HG02970 (cell line): Measurements from ENCODE around the gene CDC42EP3.

Experiments used
- ATAC-seq: cut with Tn5 transposase; IDR thresholded peaks from one replicate; pipeline ENCODE4 v1.9.1; 2021; ENCODE audit warnings: mild to moderate bottlenecking, moderate library complexity, moderate number of reproducible peaks; ENCODE audit not compliant: unreplicated experiment, low FRiP score

CDC42EP3 gene

DNA sequence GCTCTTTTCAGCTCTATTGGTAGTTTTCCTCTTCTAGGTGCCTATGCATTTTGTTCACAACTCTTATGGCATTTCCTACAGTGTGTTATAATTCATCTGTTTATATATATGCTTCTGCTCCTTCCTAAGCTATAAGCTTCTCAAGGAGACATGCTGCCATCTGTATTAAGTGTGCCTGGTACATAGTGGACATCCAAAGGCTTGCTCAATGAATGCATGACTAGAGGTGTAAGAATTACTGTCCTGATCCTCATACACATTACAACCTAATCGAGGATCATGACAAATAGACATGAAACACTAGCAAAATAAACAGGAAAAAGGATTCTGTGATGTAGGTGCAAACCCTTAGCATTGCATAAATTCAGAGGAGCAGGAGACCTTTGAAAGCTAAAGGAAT is 50.2 kb downstream of the CDC42EP3 start:
- ATAC-seq: no peak

DNA sequence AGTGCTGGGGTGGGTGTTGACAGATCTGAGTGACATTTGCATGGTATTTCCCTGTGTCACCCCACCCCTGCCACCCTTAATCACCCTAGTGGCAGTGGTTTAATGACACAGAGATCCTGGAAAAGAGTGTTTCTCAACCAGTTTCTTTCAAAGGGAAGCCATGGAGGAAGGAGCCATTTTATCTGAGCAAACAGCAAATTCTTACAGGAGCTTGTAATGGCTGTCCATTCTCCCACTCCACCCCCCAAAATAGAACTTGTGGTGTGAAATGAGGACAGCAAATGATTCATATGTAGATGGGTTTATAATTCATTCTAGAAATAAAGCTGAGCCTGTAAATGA is 51.5 kb downstream of the CDC42EP3 start:
- ATAC-seq: no peak

DNA sequence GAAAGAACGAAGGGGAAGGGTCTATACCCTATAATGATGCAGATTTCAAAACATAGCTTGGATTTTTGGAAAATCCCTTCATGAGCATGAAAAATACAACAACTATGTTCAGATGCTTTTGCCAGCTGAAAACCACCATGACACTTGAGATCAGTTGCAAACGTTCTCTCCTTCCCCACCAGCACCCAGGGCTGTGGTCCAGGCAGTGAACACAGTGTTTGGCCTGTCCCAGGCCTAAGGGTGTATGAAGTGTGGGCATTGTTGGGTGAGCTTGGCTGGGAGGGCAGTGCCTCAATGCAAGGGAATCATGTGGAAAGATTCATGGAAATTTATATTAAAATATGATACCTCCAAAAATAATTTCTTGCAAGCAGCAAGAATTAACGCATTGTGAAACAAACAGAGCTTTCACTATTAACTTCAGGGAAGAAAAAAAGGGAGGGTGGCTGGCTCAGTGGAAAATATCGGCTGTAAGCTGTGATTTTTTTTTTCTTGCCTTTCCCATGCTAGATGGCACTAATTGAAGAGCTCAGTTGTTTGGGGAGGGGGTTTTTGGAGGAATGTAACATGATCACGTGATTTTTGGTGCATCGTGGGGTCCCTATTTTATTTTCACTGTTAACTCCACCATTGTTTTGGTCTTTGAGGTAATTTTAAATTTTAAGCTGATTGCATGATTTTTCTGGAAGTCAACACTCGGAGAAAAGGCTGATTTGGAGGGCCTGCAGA is 52.0 kb downstream of the CDC42EP3 start:
- ATAC-seq: no peak

DNA sequence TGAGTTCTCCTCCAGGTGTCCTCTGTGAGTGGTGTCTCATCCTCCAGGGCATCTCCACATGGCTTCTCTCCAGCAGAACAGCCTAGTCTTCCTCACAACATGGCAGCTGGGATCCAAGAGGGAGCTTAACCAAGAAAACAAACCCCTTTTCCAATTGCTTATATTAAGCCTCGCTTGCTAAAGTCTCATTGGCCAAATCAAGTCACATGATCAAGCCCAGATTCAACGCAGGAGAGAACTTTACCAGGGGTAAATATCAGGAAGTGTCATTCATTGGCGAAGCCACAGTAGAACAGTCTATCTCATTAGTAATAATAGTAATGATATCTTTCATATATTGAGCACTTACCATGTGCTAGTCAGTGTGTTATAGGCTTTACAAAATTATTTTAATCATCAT is 53.1 kb downstream of the CDC42EP3 start:
- no peak for ATAC-seq

DNA sequence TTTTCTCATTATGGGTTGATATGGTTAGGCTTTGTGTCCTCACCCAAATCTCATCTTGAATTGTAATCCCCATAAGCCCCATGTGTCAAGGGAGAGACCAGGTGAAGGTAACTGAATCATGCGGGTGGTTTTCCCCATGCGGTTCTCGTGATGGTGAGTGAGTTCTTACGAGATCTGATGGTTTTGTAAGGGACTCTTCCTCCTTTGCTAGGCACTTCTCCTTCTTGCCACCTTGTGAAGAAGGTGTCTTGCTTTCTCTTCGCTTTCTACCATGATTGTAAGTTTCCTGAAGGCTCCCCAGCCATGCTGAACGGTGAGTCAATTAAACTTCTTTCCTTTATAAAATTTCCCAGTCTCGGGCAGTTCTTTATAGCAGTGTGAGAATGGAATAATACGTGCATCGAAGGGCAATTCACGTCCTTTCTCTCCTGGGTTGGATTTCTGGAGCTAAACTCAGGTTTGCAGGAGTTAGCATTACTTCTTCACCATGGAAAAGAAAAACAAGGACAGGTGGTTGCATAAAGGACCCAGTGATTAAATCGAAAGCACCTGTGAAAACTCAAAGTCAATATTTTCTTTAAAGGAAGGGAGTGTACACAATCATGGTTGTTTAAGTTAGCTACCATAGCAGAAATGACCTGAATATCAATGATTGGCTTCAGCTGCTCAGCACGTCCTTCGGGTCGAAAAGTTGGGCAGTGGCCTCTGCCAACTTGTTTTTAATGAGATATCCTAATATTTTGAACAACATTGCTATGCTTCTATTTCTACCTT is 54.1 kb downstream of the CDC42EP3 start:
- no peak for ATAC-seq

DNA sequence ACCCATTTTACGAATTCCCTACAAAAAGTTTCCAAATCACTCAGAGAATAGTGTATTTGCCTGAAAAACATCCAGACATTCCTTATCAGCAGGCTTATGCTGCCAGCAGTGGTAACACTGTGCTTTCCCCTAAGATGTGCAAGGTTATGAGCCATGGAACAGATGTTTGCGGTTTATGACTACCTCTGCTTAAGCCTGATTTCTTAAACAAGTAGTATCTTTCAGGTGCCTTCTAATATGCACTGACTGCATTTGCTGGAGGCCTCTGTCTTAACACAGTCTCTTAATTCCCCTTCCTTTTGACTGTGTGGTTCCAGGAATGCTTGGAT is 54.8 kb downstream of the CDC42EP3 start:
- ATAC-seq: no peak

DNA sequence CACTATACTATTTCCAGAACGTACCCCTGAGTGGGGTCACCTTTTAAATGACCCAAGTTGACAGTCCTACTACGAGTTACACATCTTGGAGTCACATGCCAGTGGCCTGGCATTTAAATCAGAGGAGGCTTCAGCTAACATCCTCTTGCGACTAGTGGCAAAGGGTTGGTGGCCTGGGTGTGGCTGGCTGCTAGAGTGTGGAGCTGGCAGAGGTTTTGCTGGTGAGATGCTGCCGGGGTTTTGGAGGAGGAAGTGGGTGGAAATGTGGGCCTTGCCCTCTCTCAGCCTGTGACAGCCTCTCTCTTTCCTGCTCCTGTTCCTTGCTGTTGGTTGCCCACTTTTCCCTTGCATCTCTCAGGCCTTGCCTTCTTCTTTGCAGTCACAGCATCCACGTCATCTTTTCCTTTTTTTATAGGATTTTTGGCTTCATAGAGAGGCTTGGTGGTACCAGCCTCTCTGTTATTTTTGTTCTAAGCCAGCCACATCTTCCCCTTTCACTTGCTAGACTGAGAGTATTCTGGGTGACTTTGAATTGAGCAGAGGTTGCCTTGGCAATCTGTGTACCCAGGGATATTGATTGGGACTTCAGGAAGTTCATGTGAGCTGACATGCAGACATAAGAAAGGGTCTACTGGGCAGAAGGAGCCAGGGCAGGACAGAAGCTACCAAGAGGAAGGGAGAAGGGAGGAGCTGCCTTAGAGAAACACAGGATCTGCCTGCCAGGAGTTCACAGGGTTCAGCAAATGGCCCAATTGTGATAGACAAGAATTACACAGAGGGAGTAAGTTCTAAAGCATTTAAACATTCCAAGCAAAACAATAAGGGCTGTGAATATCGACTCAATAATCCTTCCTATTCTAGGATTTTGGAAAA is 55.4 kb downstream of the CDC42EP3 start:
- ATAC-seq: no peak

DNA sequence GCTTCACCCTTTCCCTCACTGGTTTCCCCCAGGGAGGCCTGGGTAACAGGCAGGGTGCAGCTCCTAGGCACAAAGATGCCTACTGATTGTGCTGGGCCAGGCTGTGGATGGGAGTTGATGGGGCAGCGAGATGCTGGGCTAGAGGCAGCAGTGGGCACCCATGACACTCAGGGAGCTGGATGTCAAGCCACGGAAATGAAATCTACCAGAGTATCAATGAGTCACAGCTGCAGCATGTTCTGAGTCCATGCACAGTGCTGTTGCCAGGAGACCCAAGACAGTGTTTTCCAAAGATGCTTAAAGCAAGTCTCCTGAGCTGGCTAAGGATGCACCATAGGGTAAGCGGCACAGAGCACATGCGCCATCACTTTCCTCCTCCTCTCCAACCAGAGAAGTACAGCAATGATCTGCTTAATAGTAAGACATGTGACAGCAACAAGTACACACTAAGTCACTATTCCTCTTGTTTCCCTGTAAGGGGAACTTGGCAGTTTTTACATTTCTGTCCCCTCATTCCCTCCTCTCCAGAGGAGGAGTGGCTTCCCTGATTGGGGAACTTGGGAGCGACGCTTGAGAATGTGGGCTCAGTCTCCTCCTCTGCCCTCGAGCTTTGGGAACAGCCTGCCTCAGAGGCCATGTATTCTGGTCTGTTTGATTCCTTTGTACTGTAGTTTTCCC is 57.2 kb downstream of the CDC42EP3 start:
- ATAC-seq: no peak

DNA sequence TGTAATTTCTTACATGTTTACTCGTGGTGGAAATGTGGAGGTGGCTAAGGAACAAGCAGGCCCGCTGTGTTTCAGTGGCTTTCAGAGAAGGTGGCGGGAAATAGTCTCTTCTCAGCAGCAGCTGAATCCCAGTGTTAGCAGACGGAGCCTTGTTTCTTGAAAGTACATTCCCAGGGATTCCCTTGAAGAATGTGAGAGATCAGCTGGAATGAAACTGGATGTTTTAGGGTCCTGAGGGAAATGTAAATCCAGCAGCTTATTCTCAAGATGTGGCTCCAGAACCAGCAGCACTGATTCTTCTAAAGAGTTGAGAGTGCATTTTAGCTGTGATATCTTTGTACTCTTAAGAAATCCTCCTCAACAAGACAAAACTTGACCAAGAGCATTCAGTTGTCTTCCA is 59.1 kb downstream of the CDC42EP3 start:
- ATAC-seq: no peak

DNA sequence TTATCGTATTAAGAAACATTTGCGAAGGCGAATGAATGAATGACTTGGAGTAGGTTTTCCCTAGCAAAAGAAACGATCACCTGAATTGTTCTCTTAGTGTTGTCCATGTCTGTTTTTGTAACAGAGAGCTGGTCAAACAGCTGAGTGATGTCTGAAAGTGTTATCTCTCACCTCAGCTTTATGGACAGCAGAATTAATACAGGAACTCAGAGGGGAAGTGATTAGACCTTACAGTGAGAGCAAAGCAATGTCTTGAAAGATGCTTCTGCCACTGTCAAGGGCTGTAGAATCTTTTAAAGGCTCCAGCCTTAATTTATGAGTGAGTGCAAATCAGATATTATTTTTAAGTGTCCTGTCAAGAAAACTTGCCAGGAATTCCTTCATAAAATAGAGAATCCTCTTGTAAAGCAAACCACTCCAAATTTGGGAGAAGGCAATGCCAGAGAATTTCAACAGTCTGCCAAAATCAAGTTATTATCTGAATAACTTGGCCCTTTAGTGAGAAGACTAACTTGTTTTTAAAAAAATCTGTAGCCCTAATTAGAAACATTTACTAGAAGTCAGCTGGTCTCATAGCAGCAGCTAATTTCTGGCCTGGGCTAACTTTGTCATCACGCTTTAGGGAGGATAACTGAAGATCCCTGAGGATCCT is 60.7 kb downstream of the CDC42EP3 start:
- no peak for ATAC-seq

DNA sequence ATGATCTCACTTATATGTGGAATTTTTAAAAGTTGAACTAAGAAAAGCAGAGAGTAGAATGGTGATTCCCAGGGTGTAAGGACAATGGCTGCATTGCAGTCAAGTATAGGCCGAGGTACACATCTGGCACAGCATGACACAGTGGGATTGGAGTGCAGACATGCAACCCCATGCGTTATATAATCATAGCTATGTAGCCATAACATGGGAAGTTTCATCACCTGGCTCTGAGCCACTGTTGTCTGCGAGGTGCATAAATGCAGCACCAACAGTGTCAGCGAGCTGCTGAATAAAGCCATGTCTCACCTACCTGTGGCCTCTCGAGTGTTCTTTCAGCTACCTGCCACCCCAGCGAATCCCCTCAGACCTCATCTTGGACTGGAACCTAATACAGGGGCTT is 61.7 kb downstream of the CDC42EP3 start:
- no peak for ATAC-seq

DNA sequence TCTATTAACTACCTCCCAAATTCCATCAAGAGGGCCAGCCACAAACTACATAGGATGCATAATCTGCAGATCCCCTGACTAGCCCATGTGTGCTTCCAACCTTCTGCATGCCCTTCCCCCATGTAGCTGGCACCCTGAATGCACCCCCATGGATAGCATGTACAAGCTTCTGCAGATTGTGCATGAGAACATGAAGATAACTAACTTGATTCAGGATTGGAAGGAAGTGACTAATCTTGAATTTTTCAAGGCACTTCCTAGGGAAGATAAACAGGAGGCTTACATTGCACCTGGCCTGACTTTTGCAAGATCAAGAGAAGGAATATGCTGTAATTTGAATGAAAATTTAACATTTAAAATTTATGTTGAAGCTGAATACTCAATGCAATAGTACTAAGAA is 66.7 kb downstream of the CDC42EP3 start:
- no peak for ATAC-seq

DNA sequence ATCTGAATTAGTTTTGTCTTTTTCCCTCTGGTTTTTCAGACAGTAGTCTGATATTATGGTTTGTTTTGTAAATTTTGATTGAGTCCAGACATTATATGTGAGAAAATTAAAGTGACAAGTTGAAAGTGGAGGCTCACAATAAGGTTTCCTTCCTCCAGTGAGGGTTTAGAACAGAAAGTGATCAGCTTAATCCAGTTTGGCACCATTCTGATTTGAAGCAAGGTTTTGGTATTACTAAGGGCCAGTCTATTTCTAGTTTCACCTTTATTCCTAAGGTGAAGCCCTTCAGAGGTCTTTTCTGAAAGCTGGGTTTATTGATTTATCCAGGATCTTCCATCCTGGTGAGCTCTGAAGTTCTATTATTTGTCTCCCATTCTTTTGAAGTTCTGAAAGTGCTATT is 68.7 kb downstream of the CDC42EP3 start:
- no peak for ATAC-seq

DNA sequence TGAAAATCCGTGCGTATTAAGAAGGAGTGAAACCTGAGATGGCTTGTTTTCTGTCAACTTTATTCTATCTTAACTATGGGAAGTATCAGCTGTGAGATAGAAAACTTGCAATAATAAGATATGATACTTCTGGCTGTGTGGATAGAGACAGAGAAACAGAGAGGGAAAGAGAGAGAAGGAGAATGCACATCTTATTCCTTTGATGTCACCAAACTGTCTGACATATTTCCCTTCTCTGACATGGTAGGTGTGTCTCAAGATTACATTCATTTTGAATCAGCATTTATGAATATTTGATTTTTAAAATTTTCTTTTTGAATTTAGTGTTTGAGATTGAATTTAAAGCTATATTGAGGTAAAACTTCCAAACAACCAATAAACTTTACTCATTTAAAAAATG is 69.4 kb downstream of the CDC42EP3 start:
- ATAC-seq: no peak

DNA sequence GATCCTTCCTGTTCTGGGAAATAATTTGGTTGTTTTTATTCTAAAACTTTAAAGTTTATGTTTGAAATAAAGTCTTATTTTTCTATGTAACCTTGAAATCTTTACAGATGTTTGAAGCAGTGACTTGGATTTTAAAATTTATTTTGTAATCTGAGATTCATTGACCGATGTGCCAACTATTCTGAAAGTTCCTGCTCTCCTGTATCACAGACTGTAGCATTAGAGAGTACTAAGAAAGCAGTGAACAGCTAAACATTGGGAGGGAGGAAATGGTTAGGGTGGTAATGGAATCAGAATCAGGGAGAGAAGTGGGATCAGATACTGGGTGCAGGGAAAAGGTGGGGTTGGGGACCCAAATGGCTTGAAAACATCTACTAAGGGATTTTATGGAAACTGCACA is 69.9 kb downstream of the CDC42EP3 start:
- no peak for ATAC-seq

DNA sequence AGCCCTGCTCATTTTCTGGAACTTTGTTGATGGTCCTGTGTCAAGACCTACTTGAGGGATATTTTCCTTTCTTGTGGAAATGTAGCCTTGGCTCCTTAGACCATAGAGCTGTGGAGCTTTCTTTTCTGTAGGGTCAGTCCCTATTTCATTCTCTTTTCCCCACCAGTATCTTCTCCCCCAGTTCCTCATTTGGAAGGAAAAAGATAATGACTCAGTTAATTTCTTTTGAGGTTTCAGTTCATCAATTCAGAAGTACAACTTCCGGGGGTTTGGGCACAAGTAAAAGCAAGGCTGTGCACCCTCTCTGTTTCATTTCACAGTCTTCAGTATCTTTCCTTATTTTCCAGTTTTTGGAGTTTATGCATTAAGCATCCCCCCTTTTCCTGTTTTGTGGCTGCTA is 70.7 kb downstream of the CDC42EP3 start:
- ATAC-seq: no peak

DNA sequence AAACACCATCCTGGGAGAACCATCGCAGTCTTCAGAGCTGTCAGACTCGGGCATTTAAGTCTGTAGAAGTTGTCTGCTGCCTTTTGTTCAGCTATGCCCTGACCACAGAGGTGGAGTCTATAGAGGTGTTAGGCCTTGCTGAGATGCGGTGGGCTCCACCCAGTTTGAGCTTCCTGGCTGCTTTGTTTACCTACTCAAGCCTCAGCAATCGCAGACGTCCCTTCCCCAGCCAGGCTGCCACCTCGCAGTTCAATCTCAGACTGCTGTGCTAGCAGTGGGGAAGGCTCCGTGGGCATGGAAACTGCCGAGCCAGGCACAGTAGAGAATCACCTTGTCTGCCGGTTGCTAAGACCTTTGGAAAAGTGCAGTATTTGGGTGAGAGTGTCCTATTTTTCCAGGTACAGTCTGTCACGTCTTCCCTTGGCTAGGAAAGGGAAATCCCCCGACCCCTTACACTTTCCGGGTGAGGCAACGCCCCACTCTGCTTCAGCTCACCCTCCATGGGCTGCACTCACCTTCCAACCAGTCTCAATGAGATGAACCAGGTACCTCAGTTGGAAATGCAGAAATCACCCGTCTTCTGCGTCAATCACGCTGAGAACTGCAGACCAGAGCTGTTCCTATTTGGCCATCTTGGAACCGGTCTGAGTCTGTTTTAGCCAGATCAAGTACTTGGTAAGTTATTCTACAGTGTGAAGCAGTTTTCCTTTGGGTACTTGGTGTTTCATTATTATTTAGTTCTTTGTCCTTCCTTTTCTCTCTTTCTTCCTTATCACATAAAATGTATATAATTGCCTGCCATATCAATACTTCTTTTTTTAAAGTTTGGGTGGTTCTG is 71.5 kb downstream of the CDC42EP3 start:
- no peak for ATAC-seq

DNA sequence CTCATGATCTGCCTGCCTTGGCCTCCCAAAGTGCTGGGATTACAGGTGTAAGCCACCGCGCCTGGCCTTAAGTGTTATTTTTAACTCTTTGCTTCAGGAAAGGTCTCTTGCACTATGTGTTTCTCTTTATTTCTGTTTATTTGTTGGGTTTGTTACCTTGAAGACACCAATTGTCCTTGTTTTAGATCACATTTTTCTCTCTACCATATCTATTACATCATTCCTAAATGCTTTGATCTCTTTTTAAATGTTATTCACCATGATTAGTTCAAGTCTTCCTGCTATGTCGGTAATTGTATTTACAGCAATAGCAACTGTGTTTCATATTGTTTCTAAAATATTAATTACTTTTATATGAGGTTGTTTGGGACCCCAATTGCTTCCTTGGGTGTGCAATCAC is 77.7 kb downstream of the CDC42EP3 start:
- no peak for ATAC-seq

DNA sequence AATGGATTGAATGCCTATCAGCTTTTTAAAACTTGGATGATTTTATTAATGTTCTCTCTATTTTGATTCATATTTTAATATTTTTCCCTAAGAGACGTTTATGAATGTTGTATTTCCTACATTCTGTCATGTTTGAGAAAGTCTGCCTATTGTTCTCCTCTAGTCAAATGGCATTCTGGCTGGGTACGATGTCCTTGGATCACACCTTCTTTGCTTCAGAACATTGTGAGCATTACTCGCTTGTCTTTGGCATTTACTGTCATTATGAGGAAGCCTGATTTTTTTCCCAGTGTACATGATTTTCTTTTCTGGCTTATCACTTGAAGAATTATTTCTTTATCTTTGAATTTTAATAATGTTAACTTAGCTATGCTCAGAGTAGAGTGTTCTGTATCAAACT is 78.4 kb downstream of the CDC42EP3 start:
- no peak for ATAC-seq
